HAP-1 (cell line): ENCODE measurements around the gene RPRD1B.

Experiments
- DNase-seq, 2 experiments: peaks; one replicate each; pipeline ENCODE4 v3.0.0-alpha.2; 2016 to 2020; ENCODE audit warnings: low spot score in 2 of 2
- H3K27me3 ChIP-seq: fragments of 250-450 bp; sonication (Bioruptor Pico); 2 replicates; pipeline ENCODE4 v1.5.1; 2020; ENCODE audit warnings: low read depth, mild to moderate bottlenecking, moderate library complexity
- H3K36me3 ChIP-seq: fragments of 250-450 bp; sonication (Bioruptor Pico); replicated peaks from 2 replicates; pipeline ENCODE4 v1.5.1; 2020; ENCODE audit warnings: mild to moderate bottlenecking
- H3K4me1 ChIP-seq: fragments of 250-450 bp; sonication (Bioruptor Pico); 2 replicates; pipeline ENCODE4 v1.5.1; 2020; ENCODE audit warnings: mild to moderate bottlenecking
- H3K4me3 ChIP-seq: fragments of 250-450 bp; sonication (Bioruptor Pico); 2 replicates; pipeline ENCODE4 v1.5.1; 2020; ENCODE audit warnings: mild to moderate bottlenecking, moderate library complexity
- H3K9me3 ChIP-seq: fragments of 250-450 bp; sonication (Bioruptor Pico); 2 replicates; pipeline ENCODE4 v1.5.1; 2020; ENCODE audit warnings: mild to moderate bottlenecking, moderate library complexity
- in situ Hi-C: fragments of 300-500 bp; cut with MboI; formaldehyde crosslinking; loops from 3 replicates; pipeline ENCODE4 v1.14.3; 2020; ENCODE audit warnings: low sequenced_read_pairs, inconsistent platforms, mixed read lengths

The RPRD1B gene

DNA sequence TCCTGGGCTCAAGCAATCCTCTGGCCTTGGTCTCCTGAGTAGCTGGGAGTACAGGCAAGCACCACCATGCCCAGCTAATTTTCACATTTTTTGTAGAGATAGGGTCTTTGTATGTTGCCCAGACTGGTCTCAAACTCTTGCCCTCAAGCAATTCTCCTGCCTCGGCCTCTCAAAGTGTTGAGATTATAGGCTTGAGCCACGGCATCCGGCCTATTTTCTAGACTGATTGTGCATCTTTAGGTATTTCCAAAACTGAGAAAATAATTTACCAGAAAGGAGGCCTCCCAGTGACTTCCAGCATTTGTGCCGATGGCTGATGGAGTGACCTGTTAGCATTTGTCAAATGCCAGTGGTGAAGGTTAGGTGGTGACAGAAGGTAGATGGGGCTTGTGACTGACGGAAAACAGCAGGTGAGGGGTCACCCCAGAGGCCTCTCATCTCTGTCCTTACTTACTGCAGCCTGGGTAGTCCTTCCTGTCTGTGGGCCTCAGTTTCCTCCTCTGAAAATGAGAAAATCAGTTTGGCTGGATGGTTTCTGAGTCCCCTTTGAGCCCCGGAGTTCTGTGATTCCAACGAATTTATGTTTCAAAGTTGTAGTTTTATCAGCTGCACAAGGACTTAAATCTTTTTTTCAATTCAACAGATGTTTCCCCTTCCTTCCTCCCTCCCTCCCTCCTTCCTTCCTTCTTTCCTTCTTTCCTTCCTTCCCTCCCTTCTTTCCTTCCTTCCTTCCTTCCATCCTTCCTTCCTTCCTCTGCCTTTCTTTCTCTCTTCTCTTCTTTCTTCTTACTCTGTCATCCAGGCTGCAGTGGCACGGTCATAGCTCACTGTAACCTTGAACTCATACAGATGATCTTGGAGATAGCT lies 78.1 kb downstream of the RPRD1B start:
- H3K4me3 ChIP-seq, result no peak overlapping the region
- in situ Hi-C loops, result no loop called here
- no peak for DNase-seq
- H3K36me3 ChIP-seq, result no peaks in the 10 kb centered on the region
- H3K9me3 ChIP-seq, result no peaks in the 10 kb centered on the region; the same call in 1 of the 2 replicates
- no peaks in the 10 kb centered on the region for H3K4me1 ChIP-seq
- no peaks in the 10 kb centered on the region for H3K27me3 ChIP-seq

DNA sequence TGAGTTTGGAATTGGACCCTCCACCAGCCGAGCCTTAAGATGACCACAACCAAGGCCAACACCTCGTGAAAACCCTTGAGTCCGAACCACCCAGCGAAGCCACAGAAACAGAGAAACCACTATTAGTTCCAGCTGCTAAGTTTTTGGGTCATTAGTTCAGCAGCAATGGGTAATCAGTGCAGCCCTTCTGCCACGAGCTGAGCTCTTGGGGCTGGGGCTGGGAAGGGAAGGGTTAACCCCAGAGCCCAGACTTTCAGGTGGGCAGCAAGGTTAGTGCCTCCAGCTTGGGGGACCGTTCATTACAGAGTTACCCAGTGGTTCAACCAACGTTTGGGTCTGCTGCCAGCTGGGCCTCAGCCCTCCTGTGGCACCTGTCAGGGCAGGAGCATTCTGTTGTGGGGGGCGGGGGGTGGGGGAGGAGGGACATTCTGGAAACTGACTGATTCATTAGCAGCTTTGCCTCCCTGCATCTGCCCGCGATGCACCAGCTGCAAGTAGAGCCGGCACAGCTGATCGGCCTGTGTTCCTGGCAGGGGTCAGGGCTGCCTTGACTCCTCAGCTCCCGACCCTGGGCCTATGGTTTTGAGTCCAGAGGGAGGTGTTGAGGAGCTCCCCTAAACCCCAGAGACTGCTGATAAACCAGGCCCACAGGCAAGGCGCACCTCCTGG lies 78.8 kb downstream of the RPRD1B start:
- Histone ChIP-seq H3K4me1 (no peaks in the 10 kb centered on the region), H3K27me3 (no peaks in the 10 kb centered on the region), H3K4me3 (no peak overlapping the region), H3K9me3 (no peaks in the 10 kb centered on the region; the same call in 1 of the 2 replicates), H3K36me3 (no peaks in the 10 kb centered on the region)
- in situ Hi-C loops, result no loop called here
- no peak for DNase-seq

DNA sequence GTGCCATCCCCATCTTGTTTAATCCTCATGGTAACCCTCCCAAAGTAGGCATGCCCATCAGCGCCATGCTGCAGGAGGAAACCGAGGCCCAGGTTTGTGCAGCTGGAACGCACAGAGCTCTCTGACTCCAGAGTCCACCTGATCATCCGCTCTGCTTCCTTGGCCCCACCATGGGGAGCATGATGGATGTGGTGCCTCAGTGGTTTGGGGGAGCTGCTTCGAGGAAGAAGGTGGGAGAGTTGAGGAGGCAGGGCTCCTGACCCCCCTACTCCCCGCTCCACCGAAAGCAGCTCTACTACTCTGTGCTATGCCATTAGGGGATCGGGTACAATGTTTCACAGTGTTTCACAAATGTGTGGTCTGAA lies 79.4 kb downstream of the RPRD1B start:
- Histone ChIP-seq H3K9me3 (no peaks in the 10 kb centered on the region; the same call in 1 of the 2 replicates), H3K4me3 (no peak overlapping the region), H3K27me3 (no peaks in the 10 kb centered on the region), H3K36me3 (no peaks in the 10 kb centered on the region), H3K4me1 (no peaks in the 10 kb centered on the region)
- in situ Hi-C loops, result no loop called here
- no peak for DNase-seq

DNA sequence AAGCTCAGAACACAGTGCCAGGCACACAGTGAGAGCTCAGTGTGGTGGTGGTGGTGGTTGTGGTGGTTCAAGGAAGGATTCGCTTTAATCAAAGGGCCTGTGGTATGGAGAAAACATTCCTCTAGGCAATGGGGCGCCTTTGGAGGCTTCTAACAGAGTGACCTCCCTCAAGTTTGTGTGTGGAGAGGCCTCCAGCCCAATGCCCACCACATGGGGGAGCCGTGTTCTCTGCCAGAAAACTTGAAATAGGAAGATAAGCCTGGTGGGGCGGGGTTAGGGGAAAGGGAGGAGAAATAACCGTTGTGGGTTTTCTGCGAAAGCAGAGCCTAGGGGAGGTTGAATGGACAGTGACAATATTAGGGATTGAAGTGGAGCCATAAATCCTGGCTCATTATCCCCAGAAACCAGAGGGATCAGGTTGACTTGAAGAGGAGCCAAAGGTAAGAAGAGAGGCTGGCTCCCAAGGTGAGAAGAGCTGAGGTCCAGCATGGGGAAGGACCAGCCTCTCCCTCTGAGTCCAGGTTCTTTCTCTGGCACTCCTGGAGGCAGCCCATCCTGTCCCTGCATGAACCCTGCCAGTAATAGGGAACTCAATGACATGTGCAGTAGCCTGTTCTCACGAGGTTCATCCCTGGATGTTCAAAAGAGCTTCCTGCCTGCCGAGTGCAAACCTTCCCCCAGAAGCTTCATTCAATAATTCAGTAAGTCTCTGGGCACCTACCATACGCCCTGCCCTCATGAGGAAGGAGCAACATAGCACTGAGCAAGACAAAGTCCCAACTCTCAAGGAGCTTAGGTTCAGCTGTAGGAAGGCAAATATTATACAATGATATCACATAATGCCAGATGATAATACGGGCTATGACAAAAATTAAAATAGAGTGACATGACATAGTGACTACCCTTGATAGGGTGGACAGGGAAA lies 80.1 kb downstream of the RPRD1B start:
- H3K4me3 ChIP-seq, result no peak overlapping the region
- H3K4me1 ChIP-seq, result peaks cover 1% of the 10 kb centered on the region; the same call in 1 of the 2 replicates
- peak in 1 of 2 experiments; percentile 66 for DNase-seq
- no peaks in the 10 kb centered on the region for H3K27me3 ChIP-seq
- H3K9me3 ChIP-seq, result no peaks in the 10 kb centered on the region; the same call in 1 of the 2 replicates
- in situ Hi-C loops, result no loop called here
- no peaks in the 10 kb centered on the region for H3K36me3 ChIP-seq

DNA sequence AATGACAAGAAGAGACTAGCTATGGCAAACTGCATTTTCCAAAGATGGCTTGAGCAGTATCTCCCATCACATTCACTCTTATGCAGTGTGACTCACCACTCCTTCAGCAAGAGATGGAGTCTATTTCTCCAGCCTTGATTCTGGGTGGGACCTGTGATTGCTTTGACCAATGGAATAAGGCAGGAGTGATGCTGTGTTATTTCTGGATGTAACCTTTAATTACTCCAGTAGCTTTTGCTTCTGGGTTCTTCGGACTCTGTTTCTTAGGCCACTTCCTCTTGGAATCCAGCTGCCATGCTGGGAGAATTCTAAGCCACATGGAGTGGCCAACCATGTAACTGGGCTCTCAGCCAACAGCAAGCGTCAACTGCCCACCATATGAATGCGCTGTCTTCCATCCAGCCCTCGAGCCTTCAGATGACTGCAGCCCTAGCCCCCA lies 80.8 kb downstream of the RPRD1B start:
- no peaks in the 10 kb centered on the region; the same call in 1 of the 2 replicates for H3K9me3 ChIP-seq
- DNase-seq, result no peak
- no peak overlapping the region for H3K4me3 ChIP-seq
- peaks cover 3% of the 10 kb centered on the region; the same call in 1 of the 2 replicates for H3K4me1 ChIP-seq
- in situ Hi-C loops, result no loop called here
- H3K27me3 ChIP-seq, result no peaks in the 10 kb centered on the region
- H3K36me3 ChIP-seq, result no peaks in the 10 kb centered on the region

DNA sequence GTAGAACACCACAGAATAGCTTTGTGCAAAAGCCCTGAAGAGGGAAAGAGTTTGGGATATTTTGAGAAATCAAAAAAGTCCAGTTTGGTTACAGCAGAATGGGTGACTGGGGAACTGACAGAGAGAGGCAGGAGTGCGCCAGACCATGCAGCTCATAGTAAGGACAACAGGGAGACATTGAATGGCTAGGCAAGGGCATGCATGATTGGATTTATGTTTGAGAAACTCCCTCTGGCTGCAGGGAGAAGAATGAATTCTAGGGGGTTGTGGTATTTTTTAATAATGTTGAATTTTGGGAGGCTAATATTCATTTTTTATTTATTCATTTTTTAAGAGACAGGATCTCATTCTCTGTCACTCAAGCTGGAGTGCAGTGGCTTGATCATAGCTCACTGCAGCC lies 81.7 kb downstream of the RPRD1B start:
- in situ Hi-C loops, result no loop called here
- no peaks in the 10 kb centered on the region; the same call in 1 of the 2 replicates for H3K9me3 ChIP-seq
- H3K4me3 ChIP-seq, result no peak overlapping the region
- H3K36me3 ChIP-seq, result no peaks in the 10 kb centered on the region
- peaks cover 3% of the 10 kb centered on the region; the same call in 1 of the 2 replicates for H3K4me1 ChIP-seq
- no peaks in the 10 kb centered on the region for H3K27me3 ChIP-seq
- DNase-seq, result no peak

DNA sequence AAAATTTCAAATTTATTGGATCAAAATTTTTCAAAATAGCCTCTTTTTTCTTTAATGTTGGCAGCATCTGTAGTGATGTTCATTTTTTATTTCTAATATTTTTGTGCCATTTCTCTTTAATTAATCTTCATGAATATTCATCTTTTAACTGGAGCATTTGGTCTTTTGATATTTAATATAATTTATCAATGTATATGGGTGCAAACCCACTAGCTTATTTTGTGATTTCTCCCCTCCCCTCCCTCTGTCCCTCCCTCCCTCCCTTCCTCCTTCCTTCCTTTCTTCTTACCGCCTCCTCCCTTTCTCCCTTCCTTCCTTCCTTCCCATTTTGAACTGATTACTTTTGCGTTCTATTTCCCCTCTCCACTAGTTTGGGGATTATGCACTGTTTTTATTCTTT lies 82.3 kb downstream of the RPRD1B start:
- DNase-seq, result no peak
- in situ Hi-C loops, result no loop called here
- H3K9me3 ChIP-seq, result no peaks in the 10 kb centered on the region; the same call in 1 of the 2 replicates
- H3K4me3 ChIP-seq, result no peak overlapping the region
- peaks cover 3% of the 10 kb centered on the region; the same call in 1 of the 2 replicates for H3K4me1 ChIP-seq
- H3K36me3 ChIP-seq, result no peaks in the 10 kb centered on the region
- no peaks in the 10 kb centered on the region for H3K27me3 ChIP-seq

DNA sequence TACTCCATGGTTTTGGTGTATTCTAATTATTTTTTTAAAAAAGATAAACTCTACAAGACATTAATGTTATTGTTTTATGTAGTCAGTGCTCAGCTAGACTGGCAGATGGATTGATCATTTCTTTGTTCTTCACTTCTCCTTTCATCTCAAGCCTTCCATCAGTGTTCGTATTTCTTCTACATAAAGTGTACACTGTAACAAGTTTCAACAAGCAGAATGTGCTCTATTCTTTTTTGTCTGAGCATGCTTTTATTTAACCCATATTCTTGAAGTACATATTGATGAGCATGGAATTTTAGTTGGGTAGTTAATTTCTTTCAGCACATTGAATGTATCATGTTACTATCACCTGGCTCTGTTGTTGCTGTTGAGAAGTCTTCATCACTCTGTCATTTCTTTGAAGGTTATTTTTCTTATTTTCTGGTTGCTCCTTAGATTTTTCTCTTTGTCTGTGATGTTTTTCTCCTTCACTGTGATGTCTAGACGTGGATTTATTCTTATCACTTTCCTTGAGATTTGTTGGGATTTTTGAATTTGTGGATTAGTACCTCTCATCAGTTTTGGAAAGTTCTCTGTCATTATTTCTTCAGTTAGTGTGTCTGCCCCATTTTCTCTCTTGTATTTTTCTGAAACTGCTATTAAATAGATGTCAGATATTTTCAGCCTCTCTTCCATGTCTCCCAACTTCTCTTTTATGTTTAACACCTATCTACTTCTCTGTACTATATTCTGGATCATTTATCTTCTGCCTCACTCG lies 83.0 kb downstream of the RPRD1B start:
- Histone ChIP-seq H3K27me3 (no peaks in the 10 kb centered on the region), H3K4me1 (peaks cover 3% of the 10 kb centered on the region; the same call in 1 of the 2 replicates), H3K4me3 (no peak overlapping the region), H3K9me3 (no peaks in the 10 kb centered on the region; the same call in 1 of the 2 replicates), H3K36me3 (no peaks in the 10 kb centered on the region)
- in situ Hi-C loops, result no loop called here
- DNase-seq, result no peak

DNA sequence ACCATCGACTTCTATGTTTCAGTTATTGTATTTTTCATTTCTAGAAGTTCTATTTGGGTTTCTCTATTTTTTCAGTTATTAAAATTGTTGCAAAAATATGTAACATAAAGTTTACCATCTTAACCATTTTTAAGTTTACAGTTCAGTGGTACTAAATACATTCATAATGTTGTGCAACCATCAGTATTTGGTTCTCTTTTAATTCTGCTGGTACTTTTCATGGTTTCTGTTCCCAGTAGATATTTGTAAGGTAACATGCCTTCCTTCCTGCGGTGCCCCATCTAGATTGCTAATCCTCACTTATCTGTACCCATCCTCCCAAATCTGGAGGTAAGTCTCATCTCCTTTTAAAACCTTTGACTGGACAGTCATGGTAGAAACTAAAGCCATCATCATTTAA lies 83.7 kb downstream of the RPRD1B start:
- no peak for DNase-seq
- Histone ChIP-seq H3K4me1 (peaks cover 3% of the 10 kb centered on the region; the same call in 1 of the 2 replicates), H3K4me3 (no peak overlapping the region), H3K36me3 (no peaks in the 10 kb centered on the region), H3K27me3 (no peaks in the 10 kb centered on the region), H3K9me3 (no peaks in the 10 kb centered on the region; the same call in 1 of the 2 replicates)
- in situ Hi-C loops, result no loop called here

DNA sequence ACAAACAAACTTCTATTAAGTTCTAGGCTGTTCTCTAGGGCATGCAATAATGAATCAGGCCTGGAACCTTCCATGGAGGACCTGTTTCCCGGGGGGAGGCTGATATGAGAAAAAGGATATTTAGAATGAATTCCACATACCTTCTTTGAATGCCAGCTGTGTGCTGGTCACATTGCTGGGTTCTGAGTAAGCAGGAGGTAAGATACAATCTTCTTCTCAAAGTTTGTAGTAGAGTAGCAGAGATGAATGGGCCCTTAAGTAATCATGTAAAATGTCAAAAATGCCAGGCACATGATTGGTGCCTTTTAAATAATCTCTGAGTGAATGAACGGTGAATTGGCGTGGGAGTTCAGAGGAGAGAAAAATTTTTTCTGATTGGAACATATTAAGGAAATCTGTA lies 84.1 kb downstream of the RPRD1B start:
- no peak overlapping the region for H3K4me3 ChIP-seq

DNA sequence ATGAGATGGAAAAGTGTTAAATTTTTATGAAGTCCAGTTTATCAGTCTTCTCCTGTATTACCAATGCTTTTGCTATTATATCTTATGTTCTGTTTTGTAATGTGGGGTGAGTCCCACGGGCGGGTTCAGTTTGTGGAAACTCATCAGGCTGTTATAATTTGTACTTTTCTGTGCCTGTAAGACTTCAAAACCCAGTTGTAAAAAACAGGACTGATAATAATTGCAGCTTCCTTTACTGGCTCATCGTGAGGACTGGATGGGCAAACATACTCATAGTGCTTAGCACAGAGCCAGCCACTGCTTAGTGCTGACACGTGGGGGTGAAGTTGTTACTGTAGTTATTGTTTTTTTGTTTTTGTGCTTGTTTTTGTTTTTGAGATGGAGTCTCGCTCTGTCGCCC lies 85.9 kb downstream of the RPRD1B start:
- peaks cover 3% of the 10 kb centered on the region; the same call in 1 of the 2 replicates for H3K4me1 ChIP-seq
- H3K9me3 ChIP-seq, result no peaks in the 10 kb centered on the region; the same call in 1 of the 2 replicates
- in situ Hi-C loops, result no loop called here
- no peaks in the 10 kb centered on the region for H3K36me3 ChIP-seq
- H3K4me3 ChIP-seq, result no peak overlapping the region
- H3K27me3 ChIP-seq, result no peaks in the 10 kb centered on the region
- DNase-seq, result no peak

More for the DNA sequence above, 84.1 kb downstream of the RPRD1B start:
- DNase-seq, result no peak
- Histone ChIP-seq H3K9me3 (no peaks in the 10 kb centered on the region; the same call in 1 of the 2 replicates), H3K36me3 (no peaks in the 10 kb centered on the region), H3K27me3 (no peaks in the 10 kb centered on the region), H3K4me1 (peaks cover 3% of the 10 kb centered on the region; the same call in 1 of the 2 replicates)
- in situ Hi-C loops, result no loop called here

DNA sequence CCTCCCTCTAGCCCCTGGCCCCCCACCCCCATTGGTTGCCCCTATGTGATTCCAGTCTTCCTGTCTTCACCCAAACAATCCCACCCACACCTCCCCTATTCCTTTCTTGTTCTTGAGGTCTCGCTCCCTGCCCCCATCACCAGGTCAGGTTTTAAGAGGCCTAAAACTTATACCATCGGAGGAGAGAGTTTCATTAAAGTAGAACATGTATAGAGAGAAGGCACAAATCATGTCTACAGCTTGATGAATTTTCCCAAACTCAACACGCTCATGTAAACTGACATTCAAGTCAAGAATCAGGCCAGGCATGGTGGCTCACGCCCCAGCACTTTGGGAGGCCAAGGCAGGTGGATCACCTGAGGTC lies 87.1 kb downstream of the RPRD1B start:
- Histone ChIP-seq H3K36me3 (no peaks in the 10 kb centered on the region), H3K9me3 (no peaks in the 10 kb centered on the region; the same call in 1 of the 2 replicates), H3K27me3 (no peaks in the 10 kb centered on the region), H3K4me3 (no peak overlapping the region), H3K4me1 (peaks cover 3% of the 10 kb centered on the region; the same call in 1 of the 2 replicates)
- no peak for DNase-seq
- in situ Hi-C loops, result no loop called here
